Measurements from ENCODE around the gene IL1RAPL2.

IL1RAPL2 gene

GRCh38 chrX:105277132-105277531 is 711.1 kb downstream of the IL1RAPL2 start:
- DNase-seq: no peak

GRCh38 chrX:105282077-105282476 is 716.1 kb downstream of the IL1RAPL2 start:
- DNase-seq: no peak

- no peak for DNase-seq
These were observed 731.0 kb downstream of the IL1RAPL2 start for GRCh38 chrX:105297041-105297440.

DNA sequence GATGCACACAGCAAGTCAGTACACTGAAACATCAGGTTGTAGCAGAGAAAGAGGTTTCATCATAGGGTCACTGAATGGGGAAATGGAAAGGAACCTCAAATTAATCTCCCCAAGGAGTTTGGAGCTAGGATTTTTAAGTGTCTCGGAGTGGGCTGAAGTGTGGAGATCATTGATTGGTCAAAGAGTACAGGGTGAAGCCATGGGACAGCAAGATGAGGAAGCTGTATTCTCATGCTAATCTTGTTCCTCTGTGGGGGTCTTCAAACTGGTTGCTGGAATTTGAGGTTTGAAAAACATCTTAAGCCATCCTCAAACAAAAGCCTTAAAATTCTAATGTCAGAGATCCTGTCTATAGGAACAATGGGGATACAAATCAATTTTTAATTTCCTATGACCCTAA is 733.3 kb downstream of the IL1RAPL2 start:
- DNase-seq: no peak

DNA sequence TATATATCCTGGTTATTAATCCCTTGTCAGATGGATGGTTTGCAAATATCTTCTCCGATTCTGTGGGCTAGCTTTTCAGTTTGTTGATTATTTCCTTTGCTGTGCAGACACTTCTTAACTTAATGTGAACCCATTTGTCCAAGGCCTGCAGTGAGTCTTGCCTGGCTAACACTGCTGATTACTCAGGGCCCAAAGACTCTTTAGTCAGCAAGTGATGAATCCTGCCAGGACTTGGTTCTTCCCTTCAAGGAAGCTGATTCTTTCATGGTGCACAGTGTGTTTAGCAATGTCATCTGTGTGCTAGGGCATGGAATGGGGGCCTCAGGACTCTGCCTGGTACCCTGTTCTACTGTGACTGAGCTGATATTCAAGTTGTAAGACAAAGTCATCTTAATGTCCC is 736.2 kb downstream of the IL1RAPL2 start:
- no peak for DNase-seq

DNA sequence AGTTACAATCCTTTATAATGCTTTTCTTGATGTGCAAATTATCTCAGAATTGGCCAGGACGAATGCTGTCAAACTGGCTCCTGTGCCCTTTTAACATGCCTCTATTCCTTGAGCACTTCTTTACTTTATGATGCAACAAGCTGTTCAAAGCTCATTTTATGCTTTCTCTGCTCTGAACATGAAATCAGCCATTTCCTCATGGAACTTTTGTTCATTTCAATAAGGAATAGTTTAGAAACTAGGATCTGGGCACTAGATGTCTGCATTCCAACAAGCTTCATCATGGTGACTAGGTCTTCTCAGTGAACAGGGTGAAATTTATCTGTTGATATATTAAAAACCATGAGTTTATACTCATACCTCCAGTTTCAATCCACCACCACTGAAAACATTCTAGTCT is 741.8 kb downstream of the IL1RAPL2 start:
- no peak for DNase-seq

- no peak for DNase-seq
These were observed 747.6 kb downstream of the IL1RAPL2 start for GRCh38 chrX:105313596-105313995.

GRCh38 chrX:105314458-105314857 is 748.5 kb downstream of the IL1RAPL2 start:
- DNase-seq: no peak

DNA sequence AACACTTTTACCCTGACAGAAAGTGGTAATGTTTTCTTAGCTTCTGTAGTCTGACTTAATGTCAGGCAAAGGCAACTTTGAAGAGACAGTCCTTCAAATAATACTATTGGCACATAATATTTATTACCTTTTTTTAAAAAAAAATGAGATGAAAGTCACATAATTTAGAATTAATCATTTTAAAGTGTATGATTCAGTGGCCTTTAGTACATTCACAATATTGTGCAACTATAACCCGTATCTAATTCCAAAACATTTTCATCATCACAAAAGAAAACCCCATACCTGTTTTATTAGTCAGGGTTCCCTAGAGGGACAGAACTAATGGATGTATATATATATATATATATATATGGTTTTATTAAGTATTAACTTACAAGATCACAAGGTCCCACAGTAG is 749.2 kb downstream of the IL1RAPL2 start:
- DNase-seq: no peak

- DNase-seq: no peak
These were observed 751.1 kb downstream of the IL1RAPL2 start for GRCh38 chrX:105317117-105317516.

- no peak for DNase-seq
These were observed 757.9 kb downstream of the IL1RAPL2 start for GRCh38 chrX:105323928-105324327.

DNA sequence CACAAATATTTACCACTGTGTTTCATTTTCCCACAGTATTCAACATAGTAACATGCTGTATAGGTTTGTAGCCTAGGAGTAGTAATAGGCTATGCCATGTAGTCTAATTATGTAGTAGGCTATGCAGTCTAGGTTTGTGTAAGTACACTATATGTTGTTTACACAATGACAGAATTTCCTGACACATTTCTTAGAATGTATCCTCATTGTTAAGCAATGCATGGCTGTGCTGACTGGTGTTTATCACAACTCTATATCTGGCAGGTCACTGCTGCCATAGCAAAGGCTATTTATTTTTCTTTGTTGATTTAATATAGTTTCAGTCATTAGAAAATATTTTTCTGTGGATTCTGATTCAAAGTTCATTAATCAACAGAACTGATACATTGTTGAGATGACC is 762.8 kb downstream of the IL1RAPL2 start:
- no peak for DNase-seq

GRCh38 chrX:105331244-105331643 is 765.2 kb downstream of the IL1RAPL2 start:
- DNase-seq: no peak

- no peak for DNase-seq
These were observed 781.4 kb downstream of the IL1RAPL2 start for GRCh38 chrX:105347373-105347772.

DNA sequence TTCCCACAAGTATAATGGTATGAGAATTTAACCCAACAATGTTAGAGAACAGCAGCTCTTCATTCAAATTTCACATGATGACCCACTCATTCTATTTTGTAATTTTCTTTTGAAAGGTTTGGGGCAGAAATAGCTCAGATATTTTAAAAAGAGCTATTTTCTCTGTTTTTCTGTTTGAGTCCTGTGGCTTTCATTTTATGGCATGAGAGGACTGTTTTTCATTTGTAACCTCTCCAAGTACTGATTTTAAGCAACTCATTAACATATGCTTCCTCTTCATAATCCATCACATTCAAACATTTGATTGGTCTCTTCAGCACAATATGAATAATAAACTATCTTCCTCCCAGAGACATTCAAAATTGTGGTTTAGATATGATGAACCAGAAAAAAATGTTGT is 783.5 kb downstream of the IL1RAPL2 start:
- no peak for DNase-seq

- DNase-seq: no peak
These were observed 809.8 kb downstream of the IL1RAPL2 start for GRCh38 chrX:105375816-105376215.

GRCh38 chrX:105424729-105425128 is 858.7 kb downstream of the IL1RAPL2 start:
- no peak for DNase-seq

GRCh38 chrX:105451401-105451800 is 885.4 kb downstream of the IL1RAPL2 start:
- DNase-seq: no peak

GRCh38 chrX:105458846-105459245 is 892.8 kb downstream of the IL1RAPL2 start:
- DNase-seq: no peak

- DNase-seq: no peak
These were observed 894.4 kb downstream of the IL1RAPL2 start for GRCh38 chrX:105460376-105460775.

- DNase-seq: no peak
These were observed 895.0 kb downstream of the IL1RAPL2 start for GRCh38 chrX:105461016-105461415.

GRCh38 chrX:105462186-105462585 is 896.2 kb downstream of the IL1RAPL2 start:
- no peak for DNase-seq

DNA sequence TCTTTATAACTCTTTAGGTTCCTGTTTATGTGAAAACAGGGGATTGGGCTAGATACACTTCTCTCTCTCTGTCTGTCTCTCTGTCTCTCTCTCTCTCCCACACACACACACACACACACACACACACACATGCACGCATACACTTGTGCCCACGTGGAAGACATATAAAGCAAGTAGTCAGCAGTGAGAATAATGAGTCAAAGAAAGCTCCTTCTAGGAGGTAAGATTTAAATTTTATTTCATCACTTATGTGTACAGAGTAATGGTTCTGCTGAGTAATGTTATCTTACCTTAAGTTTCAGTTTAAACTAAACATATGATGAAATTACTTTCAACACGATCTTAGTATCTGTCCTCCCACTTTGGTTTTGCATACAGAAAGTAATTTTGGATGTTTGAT is 897.5 kb downstream of the IL1RAPL2 start:
- no peak for DNase-seq

DNA sequence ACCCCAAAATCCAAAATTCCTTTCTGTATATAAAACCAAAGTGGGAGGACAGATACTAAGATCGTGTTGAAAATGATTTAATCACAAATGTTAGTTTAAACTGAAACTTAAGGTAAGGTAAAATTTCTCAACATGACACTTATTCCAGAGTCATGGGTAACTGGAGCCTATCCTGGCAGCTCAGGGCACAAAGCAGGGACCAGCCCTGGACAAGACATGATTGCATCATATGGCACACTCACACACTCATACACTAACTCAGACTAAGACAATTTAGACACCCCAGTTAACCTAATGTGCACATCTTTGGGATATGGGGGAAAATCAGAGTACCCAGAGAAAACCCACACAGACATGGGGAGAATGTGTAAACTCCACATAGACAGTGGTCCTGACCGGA is 898.6 kb downstream of the IL1RAPL2 start:
- DNase-seq: no peak

DNA sequence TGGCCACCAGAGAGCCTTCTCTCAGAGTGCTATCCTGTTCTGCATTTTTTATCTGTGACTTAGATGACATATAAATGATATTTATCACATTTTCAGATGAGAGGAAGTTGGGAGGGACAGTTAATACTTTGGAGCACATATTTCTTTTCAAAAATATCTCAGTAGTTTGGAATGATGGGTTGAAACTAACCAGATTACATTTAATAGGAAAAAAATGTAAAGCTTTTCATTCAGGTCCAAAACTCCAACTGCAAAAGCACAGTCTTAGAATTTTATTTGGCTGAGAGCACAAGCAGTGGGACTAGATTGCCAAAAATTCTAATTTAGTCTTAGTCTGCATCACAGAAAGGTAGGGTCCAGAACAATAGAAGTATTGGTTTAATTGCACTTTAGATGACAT is 902.7 kb downstream of the IL1RAPL2 start:
- no peak for DNase-seq

GRCh38 chrX:105471597-105471996 is 905.6 kb downstream of the IL1RAPL2 start:
- DNase-seq: no peak

Measured in activated CD8-positive, alpha-beta memory T cell treated with anti-CD3 and anti-CD28 coated beads for 24 hours (primary cell).